ENCODE measurements around the gene CD274. TPM values are rescaled to one million over a fixed set of nuclear protein-coding genes. Genes with fewer than 3 reads are reported as not detected.

Gene CD274
- total RNA-seq, 1 donor from 2014 or later, result 16.5 TPM

DNA sequence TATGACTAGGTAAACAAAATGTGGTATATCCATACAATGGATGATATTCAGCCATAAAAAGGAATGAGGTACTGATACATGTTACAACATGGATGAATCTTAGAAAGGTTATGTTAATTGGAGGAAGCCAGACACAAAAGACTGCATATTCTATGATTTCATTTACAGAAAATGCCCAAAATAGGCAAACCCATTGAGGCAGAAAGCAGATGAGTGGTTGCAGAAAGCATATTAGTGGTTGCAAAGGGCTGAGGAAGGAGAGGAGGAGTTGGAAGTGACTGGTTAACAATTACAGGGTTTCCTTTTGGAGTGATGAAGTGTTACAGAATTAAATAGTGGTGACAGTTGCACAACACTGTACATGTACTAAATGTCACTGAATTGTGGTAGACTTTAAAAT, 30.4 kb upstream of the CD274 start:
- ATAC-seq (no peak), DNase-seq (no peak)
- Histone ChIP-seq H3K9me3 (no peaks in the 10 kb centered on the region), H3K27ac (no peak overlapping the region), H3K4me3 (no peak overlapping the region), H3K27me3 (ENCODE audit: low read depth) (no peaks in the 10 kb centered on the region), H3K4me1 (no peaks in the 10 kb centered on the region), H3K36me3 (peaks cover 3% of the 10 kb centered on the region)
- TF ChIP-seq, protein P1, sequence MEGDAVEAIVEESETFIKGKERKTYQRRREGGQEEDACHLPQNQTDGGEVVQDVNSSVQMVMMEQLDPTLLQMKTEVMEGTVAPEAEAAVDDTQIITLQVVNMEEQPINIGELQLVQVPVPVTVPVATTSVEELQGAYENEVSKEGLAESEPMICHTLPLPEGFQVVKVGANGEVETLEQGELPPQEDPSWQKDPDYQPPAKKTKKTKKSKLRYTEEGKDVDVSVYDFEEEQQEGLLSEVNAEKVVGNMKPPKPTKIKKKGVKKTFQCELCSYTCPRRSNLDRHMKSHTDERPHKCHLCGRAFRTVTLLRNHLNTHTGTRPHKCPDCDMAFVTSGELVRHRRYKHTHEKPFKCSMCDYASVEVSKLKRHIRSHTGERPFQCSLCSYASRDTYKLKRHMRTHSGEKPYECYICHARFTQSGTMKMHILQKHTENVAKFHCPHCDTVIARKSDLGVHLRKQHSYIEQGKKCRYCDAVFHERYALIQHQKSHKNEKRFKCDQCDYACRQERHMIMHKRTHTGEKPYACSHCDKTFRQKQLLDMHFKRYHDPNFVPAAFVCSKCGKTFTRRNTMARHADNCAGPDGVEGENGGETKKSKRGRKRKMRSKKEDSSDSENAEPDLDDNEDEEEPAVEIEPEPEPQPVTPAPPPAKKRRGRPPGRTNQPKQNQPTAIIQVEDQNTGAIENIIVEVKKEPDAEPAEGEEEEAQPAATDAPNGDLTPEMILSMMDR (IDR thresholded peaks at IDR 0.05), result no peak
- intact Hi-C loops (cut with DNase I), result no loop called here

- Histone ChIP-seq H3K27ac (no peak overlapping the region), H3K36me3 (peaks cover 3% of the 10 kb centered on the region), H3K4me1 (no peaks in the 10 kb centered on the region), H3K4me3 (no peak overlapping the region), H3K27me3 (ENCODE audit: low read depth) (no peaks in the 10 kb centered on the region), H3K9me3 (no peaks in the 10 kb centered on the region)
- ATAC-seq (no peak), DNase-seq (no peak)
- intact Hi-C loops (cut with DNase I), result no loop called here
- TF ChIP-seq, protein P1 (IDR thresholded peaks at IDR 0.05), result no peak
These were observed 29.2 kb upstream of the CD274 start for GRCh38 chr9:5421163-5421562.

GRCh38 chr9:5422276-5422675, 28.1 kb upstream of the CD274 start:
- no peaks in the 10 kb centered on the region for H3K27me3 ChIP-seq (ENCODE audit: low read depth)
- intact Hi-C loops (cut with DNase I), result no loop called here
- DNase-seq (no peak), ATAC-seq (no peak)
- H3K4me1 ChIP-seq, result no peaks in the 10 kb centered on the region
- peaks cover 3% of the 10 kb centered on the region for H3K36me3 ChIP-seq
- no peaks in the 10 kb centered on the region for H3K9me3 ChIP-seq
- H3K27ac ChIP-seq, result no peak overlapping the region
- H3K4me3 ChIP-seq, result no peak overlapping the region
- TF ChIP-seq, protein P1 (IDR thresholded peaks at IDR 0.05), result no peak

DNA sequence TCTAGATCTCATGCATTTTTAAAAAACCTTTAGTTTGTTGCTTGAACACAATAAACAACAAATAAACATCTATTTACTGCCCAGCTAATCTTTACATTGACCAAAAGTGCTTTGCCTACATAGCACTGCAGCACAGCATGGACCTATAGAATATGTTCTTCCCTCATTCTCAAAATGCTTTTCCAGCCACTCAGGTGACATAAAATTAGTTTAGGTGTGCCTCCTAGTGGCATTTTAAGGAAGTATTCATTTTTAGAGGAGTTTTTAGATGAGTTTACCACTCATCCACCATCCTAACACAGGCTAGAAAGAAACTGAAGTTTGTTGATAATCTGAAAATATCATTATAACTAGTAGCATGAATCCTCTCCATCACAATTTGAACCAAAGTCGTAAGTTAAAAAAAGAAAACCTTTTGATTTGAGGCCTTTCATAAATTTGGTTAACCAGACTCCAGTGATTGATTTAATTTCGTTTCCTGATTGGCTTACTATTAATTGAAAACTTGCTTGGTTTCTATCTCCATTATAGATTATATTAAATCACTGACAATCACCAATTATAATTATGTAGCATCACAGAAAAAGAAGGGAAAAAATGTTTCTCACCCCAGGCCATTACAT, 25.2 kb upstream of the CD274 start:
- H3K27me3 ChIP-seq (ENCODE audit: low read depth), result no peaks in the 10 kb centered on the region
- H3K9me3 ChIP-seq, result no peaks in the 10 kb centered on the region
- no peak for ATAC-seq
- H3K4me3 ChIP-seq, result no peak overlapping the region
- H3K36me3 ChIP-seq, result no peaks in the 10 kb centered on the region
- DNase-seq, result no peak
- intact Hi-C loops (cut with DNase I), result no loop called here
- no peak overlapping the region for H3K27ac ChIP-seq
- no peaks in the 10 kb centered on the region for H3K4me1 ChIP-seq
- TF ChIP-seq, protein P1 (IDR thresholded peaks at IDR 0.05), result peak; percentile 53

- Histone ChIP-seq H3K36me3 (peaks cover 8% of the 10 kb centered on the region), H3K4me3 (no peak overlapping the region), H3K4me1 (no peaks in the 10 kb centered on the region), H3K27me3 (ENCODE audit: low read depth) (no peaks in the 10 kb centered on the region), H3K9me3 (no peaks in the 10 kb centered on the region), H3K27ac (no peak overlapping the region)
- TF ChIP-seq, protein P1 (IDR thresholded peaks at IDR 0.05), result no peak
- DNase-seq (no peak), ATAC-seq (no peak)
- intact Hi-C loops (cut with DNase I), result no loop called here
These were observed 23.3 kb upstream of the CD274 start for GRCh38 chr9:5427005-5427404.
